ENCODE results near the gene KIAA1614.

The KIAA1614 gene

GRCh38 chr1:180925471-180926051 is 12.9 kb downstream of the KIAA1614 start:
- no peak for DNase-seq (ENCODE audit: low read depth in 1 of 2, low spot score in 1 of 2)

- DNase-seq (ENCODE audit: low read depth in 1 of 2, low spot score in 1 of 2), result no peak
Observed at GRCh38 chr1:180926164-180926981, 13.7 kb downstream of the KIAA1614 start.

DNA sequence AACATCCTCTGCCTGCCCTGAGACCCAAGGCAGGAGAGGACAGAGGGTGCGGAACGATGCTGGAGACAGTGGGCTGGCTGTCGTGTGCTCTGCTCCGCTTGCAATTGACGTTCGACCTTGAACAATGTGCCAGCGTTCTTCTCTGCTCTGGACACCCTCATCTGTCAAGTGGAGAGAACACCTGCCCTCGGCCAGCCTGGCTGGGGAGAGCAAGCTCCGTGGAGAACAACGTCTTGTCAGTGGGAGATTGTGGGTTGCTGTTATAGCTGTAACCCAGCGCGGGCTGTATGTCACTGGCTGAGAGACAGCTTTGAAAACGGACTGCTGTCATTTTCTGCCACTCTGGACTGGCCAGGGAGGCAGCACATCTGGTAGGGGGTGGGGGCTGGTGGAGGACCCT is 14.7 kb downstream of the KIAA1614 start:
- DNase-seq (ENCODE audit: low read depth in 1 of 2, low spot score in 1 of 2), result no peak

GRCh38 chr1:180927841-180928240 is 15.1 kb downstream of the KIAA1614 start:
- no peak for DNase-seq (ENCODE audit: low read depth in 1 of 2, low spot score in 1 of 2)

- no peak for DNase-seq (ENCODE audit: low read depth in 1 of 2, low spot score in 1 of 2)
Observed at GRCh38 chr1:180928331-180929230, 15.9 kb downstream of the KIAA1614 start.

DNA sequence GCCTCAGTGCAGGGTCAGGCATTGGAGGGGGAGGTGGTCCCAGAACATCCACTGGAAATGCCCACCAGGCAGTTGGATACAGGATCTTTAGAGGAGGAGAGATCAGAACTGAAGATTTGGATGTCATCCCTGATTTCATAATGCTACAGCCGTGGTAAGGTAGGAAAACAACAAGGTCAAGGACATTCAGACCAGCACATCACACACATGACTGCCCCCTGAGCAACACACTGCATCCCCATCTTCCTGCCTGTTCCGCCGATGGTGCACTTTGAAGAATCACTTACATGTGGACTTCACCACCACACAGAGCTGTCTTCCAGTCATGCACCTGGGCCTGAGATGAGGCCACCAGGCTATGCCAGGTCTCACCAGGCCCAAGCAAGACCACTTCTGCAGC is 16.7 kb downstream of the KIAA1614 start:
- no peak for DNase-seq (ENCODE audit: low read depth in 1 of 2, low spot score in 1 of 2)

GRCh38 chr1:180930687-180931086 is 18.0 kb downstream of the KIAA1614 start:
- no peak for DNase-seq (ENCODE audit: low read depth in 1 of 2, low spot score in 1 of 2)

DNA sequence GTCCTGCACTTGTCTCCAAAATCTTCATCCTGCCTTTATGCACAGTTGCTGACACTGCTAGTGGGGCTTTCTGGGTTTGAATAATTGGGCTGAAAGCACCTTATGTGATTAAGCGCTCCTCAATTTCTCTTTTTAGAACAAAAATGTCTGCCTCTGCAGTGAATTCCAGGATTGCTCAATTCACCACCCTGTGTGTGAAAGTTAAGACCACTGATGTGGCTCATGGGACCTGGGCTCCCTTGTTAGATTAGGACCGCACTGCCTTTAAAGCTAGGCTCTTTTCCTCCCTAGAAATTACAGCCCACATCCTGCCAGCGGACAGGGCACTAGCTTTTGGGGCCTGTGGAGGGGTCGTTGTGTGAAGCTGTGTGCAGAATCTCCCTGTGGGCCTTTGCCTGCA is 18.8 kb downstream of the KIAA1614 start:
- no peak for DNase-seq (ENCODE audit: low read depth in 1 of 2, low spot score in 1 of 2)

- DNase-seq (ENCODE audit: low read depth in 1 of 2, low spot score in 1 of 2), result no peak
Observed at GRCh38 chr1:180932378-180932777, 19.7 kb downstream of the KIAA1614 start.

DNA sequence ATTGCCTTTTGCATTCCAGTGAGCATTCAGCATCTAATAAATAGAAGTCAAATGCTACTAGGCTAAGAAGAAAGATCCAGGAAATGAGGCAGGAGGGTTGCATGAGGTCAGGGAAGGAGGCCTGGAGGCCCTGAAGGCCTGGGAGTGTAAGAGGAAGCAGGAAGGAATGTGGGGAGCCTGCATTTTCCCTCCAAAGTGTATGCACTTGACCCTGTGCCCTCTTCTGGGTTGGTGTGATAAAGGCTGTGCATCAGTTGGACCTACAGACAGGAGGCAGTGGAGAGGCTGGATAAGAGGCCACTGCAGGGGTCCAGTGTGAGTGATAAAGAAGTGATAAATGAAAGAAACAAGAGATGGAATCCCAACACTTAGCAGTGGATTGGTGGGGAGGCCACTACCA is 20.4 kb downstream of the KIAA1614 start:
- no peak for DNase-seq (ENCODE audit: low read depth in 1 of 2, low spot score in 1 of 2)

DNA sequence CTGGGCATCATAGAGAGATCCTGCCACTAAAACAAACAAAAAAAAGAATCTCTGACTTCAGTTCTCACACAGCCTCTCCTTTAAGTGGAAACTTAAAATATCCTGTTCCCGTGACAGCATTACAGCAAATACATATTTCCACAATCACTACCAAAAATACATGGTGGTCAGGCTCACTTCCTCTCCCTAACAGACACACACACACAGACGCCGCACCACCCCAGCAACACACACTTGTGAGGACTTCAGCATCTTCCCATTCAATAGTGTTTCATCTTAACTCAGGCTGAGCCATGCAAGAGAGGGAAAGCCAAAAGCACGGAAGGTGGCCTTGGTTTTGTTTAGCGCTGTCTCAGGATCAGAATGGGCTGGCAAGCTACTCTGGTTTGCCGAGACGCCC is 21.9 kb downstream of the KIAA1614 start:
- no peak for DNase-seq (ENCODE audit: low read depth in 1 of 2, low spot score in 1 of 2)

- DNase-seq (ENCODE audit: low read depth in 1 of 2, low spot score in 1 of 2), result no peak
Observed at GRCh38 chr1:180935326-180936109, 22.8 kb downstream of the KIAA1614 start.

- no peak for DNase-seq (ENCODE audit: low read depth in 1 of 2, low spot score in 1 of 2)
Observed at GRCh38 chr1:180936110-180937011, 23.7 kb downstream of the KIAA1614 start.

DNA sequence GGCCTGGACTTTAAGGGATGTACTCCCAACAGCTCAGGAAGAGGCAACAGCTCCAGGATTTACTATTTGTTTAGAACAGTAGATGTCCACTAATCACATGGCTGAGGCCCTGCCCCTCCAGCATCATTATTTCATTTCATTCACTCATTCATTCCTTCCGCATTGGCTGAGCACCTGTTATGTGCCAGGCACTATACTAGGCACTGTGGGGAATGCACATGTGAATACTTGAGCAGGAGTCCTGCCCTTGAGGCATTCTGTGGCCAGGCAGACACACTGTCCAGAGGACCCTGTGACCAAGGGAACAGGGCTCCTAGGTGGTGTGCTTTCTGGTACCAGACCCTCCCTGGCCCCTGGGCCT is 24.3 kb downstream of the KIAA1614 start:
- no peak for DNase-seq (ENCODE audit: low read depth in 1 of 2, low spot score in 1 of 2)

DNA sequence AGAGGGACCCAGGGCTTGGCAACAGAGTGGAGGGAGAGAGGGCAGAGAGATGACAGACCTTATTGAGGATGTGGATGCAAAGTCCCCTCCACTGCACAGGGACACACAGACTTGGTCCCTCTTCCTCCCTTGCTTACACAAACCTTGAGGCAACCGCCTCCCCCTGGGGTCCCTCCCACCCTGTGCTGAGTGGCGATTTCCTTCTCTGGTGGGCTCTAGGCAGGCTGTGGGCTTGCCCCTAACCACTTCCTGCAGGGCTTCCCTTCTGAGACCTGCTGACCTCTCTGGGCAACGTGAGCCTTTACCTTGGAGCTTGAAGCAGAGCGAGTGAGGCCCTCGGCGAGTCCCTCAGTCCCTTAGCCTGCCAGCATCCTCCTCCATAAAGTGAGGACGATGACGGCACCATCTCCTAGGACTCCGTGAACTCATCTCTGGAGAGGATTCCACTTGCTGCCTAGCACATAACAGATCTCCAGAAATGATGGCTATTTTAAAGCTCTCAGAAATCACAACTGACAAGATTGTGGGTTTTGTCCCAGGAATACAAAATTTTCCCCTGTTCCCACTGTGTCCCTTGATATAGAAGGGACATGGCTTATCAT is 25.0 kb downstream of the KIAA1614 start:
- no peak for DNase-seq (ENCODE audit: low read depth in 1 of 2, low spot score in 1 of 2)

DNA sequence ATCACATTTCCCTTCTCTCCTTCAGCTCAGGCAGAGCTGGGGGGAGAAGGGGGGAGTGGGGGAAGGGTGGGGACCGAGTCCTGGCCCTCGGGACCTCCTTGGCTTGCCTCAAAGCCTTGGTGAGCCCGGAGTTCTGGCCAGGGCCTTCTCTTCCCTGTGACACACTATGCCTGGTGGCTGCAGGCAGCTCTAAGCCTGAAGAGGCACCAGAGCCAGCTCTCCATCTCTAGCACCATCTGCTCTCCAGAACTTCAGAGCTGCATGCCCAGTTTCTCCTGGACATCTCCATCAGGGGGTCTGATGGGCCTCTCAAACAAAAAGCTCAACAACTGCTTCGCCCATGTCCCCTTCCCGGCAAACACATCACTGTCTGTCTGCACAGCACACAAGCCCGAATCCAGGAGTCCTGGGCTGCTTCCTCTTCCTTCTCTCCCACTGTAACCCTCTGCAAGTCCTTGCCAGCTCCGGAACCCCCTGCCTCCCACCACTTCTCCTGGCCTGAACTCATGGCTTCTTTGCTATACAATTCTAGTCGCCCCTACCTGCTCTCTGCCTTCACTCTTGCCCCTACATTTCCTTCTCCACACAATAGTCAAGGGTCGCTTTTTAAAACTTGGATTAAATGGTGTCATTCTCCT is 26.5 kb downstream of the KIAA1614 start:
- no peak for DNase-seq (ENCODE audit: low read depth in 1 of 2, low spot score in 1 of 2)

DNA sequence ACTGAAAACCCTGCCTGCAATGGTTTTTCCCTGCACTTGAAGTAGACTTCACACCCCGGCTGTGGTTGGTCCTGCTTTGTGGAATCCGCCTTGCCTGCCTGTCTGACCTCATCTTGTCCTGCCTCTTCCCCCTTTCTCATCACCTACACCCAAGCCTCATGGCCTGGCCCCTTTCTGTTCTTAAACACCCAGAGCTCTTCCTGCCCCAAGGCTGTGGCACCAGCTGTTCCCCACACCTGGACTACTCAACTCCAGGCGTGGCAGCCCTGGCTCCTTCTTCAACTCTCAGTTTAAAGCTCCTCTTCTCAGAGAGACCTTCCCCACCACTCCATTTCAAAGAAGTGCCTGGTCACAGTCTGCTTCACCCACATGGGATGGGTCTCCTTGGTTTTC is 27.0 kb downstream of the KIAA1614 start:
- no peak for DNase-seq (ENCODE audit: low read depth in 1 of 2, low spot score in 1 of 2)

DNA sequence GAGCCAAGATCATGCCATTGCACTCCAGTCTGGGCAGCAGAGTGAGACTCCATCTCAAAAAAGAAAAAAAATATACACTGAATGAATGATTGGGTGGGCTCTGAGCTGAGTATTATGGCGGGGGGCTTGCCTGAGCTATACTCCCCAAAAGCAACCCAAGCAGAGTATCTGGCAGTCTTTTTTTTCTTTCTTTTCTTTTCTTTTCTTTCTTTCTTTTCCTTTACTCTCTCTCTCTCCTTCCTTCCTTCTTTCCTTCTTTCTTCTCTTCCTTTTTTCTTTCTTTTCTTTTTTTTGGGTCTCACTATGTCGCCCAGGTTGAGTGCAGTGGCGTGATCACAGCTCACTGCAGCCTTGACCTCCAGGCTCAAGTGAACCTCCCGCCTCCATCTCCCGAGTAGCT is 27.7 kb downstream of the KIAA1614 start:
- DNase-seq (ENCODE audit: low read depth in 1 of 2, low spot score in 1 of 2), result no peak

All from activated T-helper 1 cell treated with anti-CD3 and anti-CD28 coated beads, Interleukin-2, amount 50 U/mL, for 16 hours (primary cell).